BLaER1 (cell line): ENCODE measurements around the gene SRRM2.
A peak's percentile ranks its signal among the peaks of the same experiment; 100 is the strongest.

ENCODE experiments used
- H3K27ac ChIP-seq: shearing (Covaris generic); formaldehyde crosslinking; 2 replicates; pipeline ENCODE4 v1.8.1; 2022
- H3K27me3 ChIP-seq: shearing (Covaris generic); formaldehyde crosslinking; 2 replicates; pipeline ENCODE4 v1.8.1; 2022
- H3K36me3 ChIP-seq: shearing (Covaris generic); formaldehyde crosslinking; 2 replicates; pipeline ENCODE4 v1.8.1; 2022
- H3K4me1 ChIP-seq: shearing (Covaris generic); formaldehyde crosslinking; 2 replicates; pipeline ENCODE4 v1.8.1; 2022
- H3K4me2 ChIP-seq: shearing (Covaris generic); formaldehyde crosslinking; 2 replicates; pipeline ENCODE4 v1.8.1; 2022
- H3K4me3 ChIP-seq: shearing (Covaris generic); formaldehyde crosslinking; 2 replicates; pipeline ENCODE4 v1.8.1; 2022
- H3K9ac ChIP-seq: shearing (Covaris generic); formaldehyde crosslinking; 2 replicates; pipeline ENCODE4 v1.8.1; 2022
- H3K9me3 ChIP-seq: shearing (Covaris generic); formaldehyde crosslinking; 2 replicates; pipeline ENCODE4 v1.8.1; 2022
- H4K20me1 ChIP-seq: shearing (Covaris generic); formaldehyde crosslinking; 2 replicates; pipeline ENCODE4 v1.8.1; 2022
- Cebpa-rat ChIP-seq: shearing (Covaris generic); IDR thresholded peaks from 2 replicates; pipeline ENCODE4 v1.8.1; 2022

The SRRM2 gene

GRCh38 chr16:2782583-2783351 is 30.3 kb downstream of the SRRM2 start:
- Histone ChIP-seq H3K27ac (no peak overlapping the region), H3K9ac (no peak overlapping the region), H3K36me3 (no peaks in the 10 kb centered on the region), H3K4me2 (no peak overlapping the region), H3K9me3 (no peaks in the 10 kb centered on the region), H4K20me1 (no peaks in the 10 kb centered on the region), H3K4me3 (no peak overlapping the region), H3K27me3 (peaks cover 30% of the 10 kb centered on the region), H3K4me1 (peaks cover 24% of the 10 kb centered on the region)
- TF ChIP-seq Cebpa-rat = no peak

GRCh38 chr16:2783581-2784357 is 31.3 kb downstream of the SRRM2 start:
- no peak overlapping the region for H3K9ac ChIP-seq
- no peak overlapping the region for H3K27ac ChIP-seq
- H3K9me3 ChIP-seq = no peaks in the 10 kb centered on the region
- peaks cover 18% of the 10 kb centered on the region for H3K4me1 ChIP-seq
- peaks cover 30% of the 10 kb centered on the region for H3K27me3 ChIP-seq
- no peaks in the 10 kb centered on the region for H3K36me3 ChIP-seq
- no peak overlapping the region for H3K4me3 ChIP-seq
- TF ChIP-seq Cebpa-rat = no peak
- H3K4me2 ChIP-seq = no peak overlapping the region
- H4K20me1 ChIP-seq = no peaks in the 10 kb centered on the region

- Histone ChIP-seq H3K9me3 (no peaks in the 10 kb centered on the region), H3K4me1 (peaks cover 10% of the 10 kb centered on the region), H3K27me3 (peaks cover 30% of the 10 kb centered on the region), H3K27ac (no peak overlapping the region), H4K20me1 (no peaks in the 10 kb centered on the region), H3K4me3 (no peak overlapping the region), H3K36me3 (no peaks in the 10 kb centered on the region), H3K9ac (no peak overlapping the region), H3K4me2 (peak overlapping the region; percentile 12; the same call in 1 of the 2 replicates)
- no peak for TF ChIP-seq Cebpa-rat
These were observed 32.1 kb downstream of the SRRM2 start for GRCh38 chr16:2784358-2785100.

- H3K4me1 ChIP-seq = peaks cover 7% of the 10 kb centered on the region; the same call in 1 of the 2 replicates
These were observed 32.9 kb downstream of the SRRM2 start for GRCh38 chr16:2785101-2785991.

GRCh38 chr16:2786061-2786825 is 33.8 kb downstream of the SRRM2 start:
- H4K20me1 ChIP-seq = no peaks in the 10 kb centered on the region
- no peaks in the 10 kb centered on the region for H3K36me3 ChIP-seq
- no peak overlapping the region for H3K9ac ChIP-seq
- no peak for TF ChIP-seq Cebpa-rat
- no peak overlapping the region for H3K4me3 ChIP-seq
- peaks cover 7% of the 10 kb centered on the region; the same call in 1 of the 2 replicates for H3K4me1 ChIP-seq
- H3K27me3 ChIP-seq = peaks cover 30% of the 10 kb centered on the region
- H3K4me2 ChIP-seq = no peak overlapping the region
- H3K9me3 ChIP-seq = no peaks in the 10 kb centered on the region
- H3K27ac ChIP-seq = no peak overlapping the region

More at GRCh38 chr16:2785101-2785991, 32.9 kb downstream of the SRRM2 start:
- no peak overlapping the region for H3K4me3 ChIP-seq
- no peaks in the 10 kb centered on the region for H4K20me1 ChIP-seq
- no peaks in the 10 kb centered on the region for H3K36me3 ChIP-seq
- TF ChIP-seq Cebpa-rat = no peak
- peaks cover 30% of the 10 kb centered on the region for H3K27me3 ChIP-seq
- no peaks in the 10 kb centered on the region for H3K9me3 ChIP-seq
- H3K27ac ChIP-seq = no peak overlapping the region
- no peak overlapping the region for H3K9ac ChIP-seq
- peak overlapping the region; percentile 12; the same call in 1 of the 2 replicates for H3K4me2 ChIP-seq

- H3K36me3 ChIP-seq = no peaks in the 10 kb centered on the region
- H3K9ac ChIP-seq = no peak overlapping the region
- H3K9me3 ChIP-seq = no peaks in the 10 kb centered on the region
- no peaks in the 10 kb centered on the region for H4K20me1 ChIP-seq
- peaks cover 30% of the 10 kb centered on the region for H3K27me3 ChIP-seq
- TF ChIP-seq Cebpa-rat = no peak
- peaks cover 7% of the 10 kb centered on the region; the same call in 1 of the 2 replicates for H3K4me1 ChIP-seq
- H3K4me3 ChIP-seq = no peak overlapping the region
- H3K27ac ChIP-seq = no peak overlapping the region
- H3K4me2 ChIP-seq = no peak overlapping the region
These were observed 34.4 kb downstream of the SRRM2 start for GRCh38 chr16:2786826-2787151.

- Histone ChIP-seq H3K4me2 (no peak within 1 kb of the TSS), H3K27me3 (peaks cover 30% of the 10 kb centered on the region), H3K9ac (no peak within 1 kb of the TSS), H3K4me1 (peaks cover 7% of the 10 kb centered on the region; the same call in 1 of the 2 replicates), H4K20me1 (no peaks in the 10 kb centered on the region), H3K27ac (no peak within 1 kb of the TSS), H3K4me3 (no peak within 1 kb of the TSS), H3K9me3 (no peaks in the 10 kb centered on the region), H3K36me3 (no peaks in the 10 kb centered on the region)
- no peak for TF ChIP-seq Cebpa-rat
These were observed 35.0 kb downstream of the SRRM2 start, which contains the start of gene PRSS33 for GRCh38 chr16:2787406-2787805. TSS of gene PRSS33 (minus strand) at chr16:2787560. CDS start at chr16:2786547, 1,013 bp downstream.

GRCh38 chr16:2787961-2788360 is 35.5 kb downstream of the SRRM2 start:
- Histone ChIP-seq H4K20me1 (no peaks in the 10 kb centered on the region), H3K4me1 (peaks cover 7% of the 10 kb centered on the region; the same call in 1 of the 2 replicates), H3K4me3 (no peak overlapping the region), H3K27ac (no peak overlapping the region), H3K4me2 (no peak overlapping the region), H3K9me3 (no peaks in the 10 kb centered on the region), H3K27me3 (peaks cover 30% of the 10 kb centered on the region), H3K36me3 (no peaks in the 10 kb centered on the region), H3K9ac (no peak overlapping the region)
- TF ChIP-seq Cebpa-rat = no peak
